ENCODE results near the gene GALNTL6. TPM values are rescaled to one million over a fixed set of nuclear protein-coding genes. Genes with fewer than 3 reads are reported as not detected.

Gene GALNTL6
- total and polyA plus RNA-seq, 2 of the 4 experiments (the other 2 are of a cell fraction): under 0.01 TPM; not detected in 1

DNA sequence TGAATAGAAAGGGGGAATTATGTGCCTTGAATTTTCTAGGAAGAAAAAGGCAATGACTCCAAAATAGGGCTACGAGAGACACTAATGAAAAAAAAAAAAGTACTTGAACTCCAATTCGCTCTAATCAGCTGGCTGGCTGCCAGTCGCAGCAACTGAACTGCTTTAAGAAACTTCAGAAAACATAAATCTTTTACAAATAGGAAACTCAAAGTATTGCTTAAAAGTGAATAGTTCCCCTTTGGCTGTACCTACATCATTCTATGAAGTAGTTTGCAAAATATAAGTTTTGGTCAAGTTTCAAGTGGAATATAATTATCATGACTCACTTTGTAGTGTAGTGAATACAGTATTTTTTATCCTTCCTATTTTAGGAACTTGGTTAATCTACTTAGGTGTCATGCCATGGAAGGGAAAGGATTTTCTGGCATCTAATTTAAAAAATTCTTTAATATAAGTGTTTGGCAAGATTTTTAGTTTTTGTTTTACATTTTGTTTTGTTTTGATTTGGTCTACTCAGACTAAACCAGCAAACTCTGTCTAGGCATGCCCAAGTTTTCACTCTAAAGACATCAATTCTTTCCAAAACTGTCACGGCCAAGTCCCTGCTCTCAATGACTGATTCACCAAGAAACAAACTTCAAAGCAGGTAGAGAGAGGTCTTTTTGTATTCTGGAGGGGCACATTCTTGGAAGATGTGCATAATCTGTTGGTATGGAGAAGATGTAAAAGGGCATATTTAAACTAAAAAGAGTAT lies 973.0 kb downstream of the GALNTL6 start:
- ATAC-seq (ENCODE audit: low read depth): peak; percentile 78
- peak overlapping the region; percentile 11; the same call in 1 of the 2 replicates for H3K56ac ChIP-seq (ENCODE audit: extremely low read depth, insufficient read depth, low read length)
- intact Hi-C loops (cut with micrococcal nuclease) (loop anchor here (1.0 kb wide), 1 partner anchor 10 kb away; no protein-coding TSS in a partner anchor), in situ Hi-C loops (cut with MboI; ENCODE audit: low sequenced_read_pairs) (no loop called here), dilution Hi-C loops (cut with HindIII; ENCODE audit: low sequenced_read_pairs, unreplicated experiment) (no loop called here)
- no peaks in the 10 kb centered on the region for H3K79me1 ChIP-seq (ENCODE audit: low read depth in 1 of 2, low read length in 2 of 2)
- peak overlapping the region; percentile 31; the same call in 1 of the 2 replicates for H3K4ac ChIP-seq (ENCODE audit: low read depth, low read length)
- POLR2A ChIA-PET (ENCODE audit: unreplicated experiment): no interaction called here
- H4K8ac ChIP-seq (ENCODE audit: low read depth in 2 of 2, low read length in 2 of 2): peak overlapping the region in 1 of 2 experiments; percentile 35; a peak in 1 of 4 replicates
- H3K18ac ChIP-seq (ENCODE audit: low read depth, low read length): peak overlapping the region; percentile 72; the same call in 1 of the 2 replicates
- H3K27ac ChIP-seq (ENCODE audit: insufficient read depth, low read length): no peak overlapping the region
- H3K9me1 ChIP-seq (ENCODE audit: insufficient read depth, low read length): no peaks in the 10 kb centered on the region
- H4K20me1 ChIP-seq (ENCODE audit: insufficient read depth, low read length): no peaks in the 10 kb centered on the region
- H3K9ac ChIP-seq (ENCODE audit: low read depth, low read length): no peak overlapping the region
- no peak overlapping the region for H2AK5ac ChIP-seq (ENCODE audit: low read depth, low read length)
- no peak overlapping the region for H3K23ac ChIP-seq (ENCODE audit: low read depth, low read length)
- H3K36me3 ChIP-seq (ENCODE audit: control insufficient read depth, insufficient read depth, low read length): no peaks in the 10 kb centered on the region
- DNase-seq: peak; percentile 49
- H2BK5ac ChIP-seq (ENCODE audit: low read depth, low read length, poor library complexity, severe bottlenecking): peak overlapping the region; percentile 50
- H3K4me1 ChIP-seq (ENCODE audit: control insufficient read depth, insufficient read depth, low read length): peaks cover 2% of the 10 kb centered on the region; the same call in 1 of the 2 replicates
- H4K5ac ChIP-seq (ENCODE audit: low read depth, low read length): no peak overlapping the region
- no peak overlapping the region for H2BK15ac ChIP-seq (ENCODE audit: low read depth, low read length)
- no peaks in the 10 kb centered on the region for H3K9me3 ChIP-seq (ENCODE audit: control insufficient read depth, insufficient read depth, low read length)
- H4K91ac ChIP-seq (ENCODE audit: insufficient read depth, low read depth, low read length): 0 out of 2 replicates have a peak overlapping the region, but pooled peaks have one; percentile 44
- CTCF ChIA-PET: no interaction called here
- no peaks in the 10 kb centered on the region for H3K27me3 ChIP-seq (ENCODE audit: control insufficient read depth, insufficient read depth, low read length)
- no peak overlapping the region for H3K4me3 ChIP-seq (ENCODE audit: insufficient read depth, low read depth, low read length)
- H2AFZ ChIP-seq (replicated peaks; ENCODE audit: low read length, poor library complexity): no peak overlapping the region
- 0 out of 2 replicates have a peak overlapping the region, but pooled peaks have one; percentile 4 for H3K14ac ChIP-seq (replicated peaks; ENCODE audit: low read depth, low read length)
- H2AK9ac ChIP-seq (replicated peaks; ENCODE audit: low read depth, low read length, poor library complexity): no peak overlapping the region
- WGBS, 2 experiments (ENCODE audit: extremely low coverage in 2 of 2, insufficient read length in 1 of 2): no CpG with 5 or more reads among the region's 4 CpGs
- peak overlapping the region; percentile 49; the same call in 1 of the 2 replicates for H2BK20ac ChIP-seq (ENCODE audit: low read depth, low read length)
- no TSS peak for BruUV-seq (replicated peaks)
- peak overlapping the region; percentile 45; the same call in 1 of the 2 replicates for H3K4me2 ChIP-seq (ENCODE audit: low read depth, low read length)
- peak overlapping the region; percentile 70 for H2BK120ac ChIP-seq (ENCODE audit: low read depth, low read length)
- TF ChIP-seq CEBPB (IDR thresholded peaks at IDR 0.05; ENCODE audit: low read depth, low read length) (no peak), RFX5 (IDR thresholded peaks at IDR 0.05; ENCODE audit: low read depth, low read length) (no peak), SMC3 (IDR thresholded peaks at IDR 0.05; ENCODE audit: low read depth, low read length) (no peak), POLR2A (IDR thresholded peaks at IDR 0.05; ENCODE audit: low read depth, low read length) (no peak), RCOR1 (IDR thresholded peaks at IDR 0.05; ENCODE audit: insufficient replicate concordance, low read length) (no peak), NFE2L2 (IDR thresholded peaks at IDR 0.05; ENCODE audit: low read depth, low read length) (no peak), RAD21 (IDR thresholded peaks at IDR 0.05; ENCODE audit: low read length) (no peak), FOS (IDR thresholded peaks at IDR 0.05; ENCODE audit: low read depth, low read length) (no peak), MXI1 (IDR thresholded peaks at IDR 0.05; ENCODE audit: borderline replicate concordance, low read depth, low read length) (no peak), MAFK (IDR thresholded peaks at IDR 0.05; ENCODE audit: low read depth, low read length) (no peak), CHD1 (IDR thresholded peaks at IDR 0.05; ENCODE audit: low read depth, low read length) (no peak)
- TF ChIP-seq, protein P1, sequence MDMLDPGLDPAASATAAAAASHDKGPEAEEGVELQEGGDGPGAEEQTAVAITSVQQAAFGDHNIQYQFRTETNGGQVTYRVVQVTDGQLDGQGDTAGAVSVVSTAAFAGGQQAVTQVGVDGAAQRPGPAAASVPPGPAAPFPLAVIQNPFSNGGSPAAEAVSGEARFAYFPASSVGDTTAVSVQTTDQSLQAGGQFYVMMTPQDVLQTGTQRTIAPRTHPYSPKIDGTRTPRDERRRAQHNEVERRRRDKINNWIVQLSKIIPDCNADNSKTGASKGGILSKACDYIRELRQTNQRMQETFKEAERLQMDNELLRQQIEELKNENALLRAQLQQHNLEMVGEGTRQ (IDR thresholded peaks at IDR 0.05; ENCODE audit: low read depth, low read length): no peak
- TF ChIP-seq, protein P2, sequence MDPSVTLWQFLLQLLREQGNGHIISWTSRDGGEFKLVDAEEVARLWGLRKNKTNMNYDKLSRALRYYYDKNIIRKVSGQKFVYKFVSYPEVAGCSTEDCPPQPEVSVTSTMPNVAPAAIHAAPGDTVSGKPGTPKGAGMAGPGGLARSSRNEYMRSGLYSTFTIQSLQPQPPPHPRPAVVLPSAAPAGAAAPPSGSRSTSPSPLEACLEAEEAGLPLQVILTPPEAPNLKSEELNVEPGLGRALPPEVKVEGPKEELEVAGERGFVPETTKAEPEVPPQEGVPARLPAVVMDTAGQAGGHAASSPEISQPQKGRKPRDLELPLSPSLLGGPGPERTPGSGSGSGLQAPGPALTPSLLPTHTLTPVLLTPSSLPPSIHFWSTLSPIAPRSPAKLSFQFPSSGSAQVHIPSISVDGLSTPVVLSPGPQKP (IDR thresholded peaks at IDR 0.05; ENCODE audit: borderline replicate concordance, low read depth, low read length): no peak
- TF ChIP-seq, protein P3, sequence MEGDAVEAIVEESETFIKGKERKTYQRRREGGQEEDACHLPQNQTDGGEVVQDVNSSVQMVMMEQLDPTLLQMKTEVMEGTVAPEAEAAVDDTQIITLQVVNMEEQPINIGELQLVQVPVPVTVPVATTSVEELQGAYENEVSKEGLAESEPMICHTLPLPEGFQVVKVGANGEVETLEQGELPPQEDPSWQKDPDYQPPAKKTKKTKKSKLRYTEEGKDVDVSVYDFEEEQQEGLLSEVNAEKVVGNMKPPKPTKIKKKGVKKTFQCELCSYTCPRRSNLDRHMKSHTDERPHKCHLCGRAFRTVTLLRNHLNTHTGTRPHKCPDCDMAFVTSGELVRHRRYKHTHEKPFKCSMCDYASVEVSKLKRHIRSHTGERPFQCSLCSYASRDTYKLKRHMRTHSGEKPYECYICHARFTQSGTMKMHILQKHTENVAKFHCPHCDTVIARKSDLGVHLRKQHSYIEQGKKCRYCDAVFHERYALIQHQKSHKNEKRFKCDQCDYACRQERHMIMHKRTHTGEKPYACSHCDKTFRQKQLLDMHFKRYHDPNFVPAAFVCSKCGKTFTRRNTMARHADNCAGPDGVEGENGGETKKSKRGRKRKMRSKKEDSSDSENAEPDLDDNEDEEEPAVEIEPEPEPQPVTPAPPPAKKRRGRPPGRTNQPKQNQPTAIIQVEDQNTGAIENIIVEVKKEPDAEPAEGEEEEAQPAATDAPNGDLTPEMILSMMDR (conservative IDR thresholded peaks at IDR 0.05; ENCODE audit: low read depth, low read length): no peak
